GM19193 (cell line): ENCODE results near the gene ALDH4A1.
A peak's percentile ranks its signal among the peaks of the same experiment; 100 is the strongest.

Experiments
- POLR2A ChIP-seq: IDR thresholded peaks from 4 replicates; pipeline ENCODE4 v1.6.1; 2011; ENCODE audit not compliant: insufficient read depth, insufficient read length; ENCODE audit errors: extremely low read depth

Gene ALDH4A1

GRCh38 chr1:18919197-18919905 is 17.0 kb upstream of the ALDH4A1 start:
- no peak for TF ChIP-seq POLR2A

GRCh38 chr1:18918417-18918816 is 16.1 kb upstream of the ALDH4A1 start:
- TF ChIP-seq POLR2A, result no peak

- TF ChIP-seq POLR2A, result no peak
Observed at GRCh38 chr1:18917071-18917799, 14.9 kb upstream of the ALDH4A1 start.

- TF ChIP-seq POLR2A, result no peak
Observed at GRCh38 chr1:18915341-18915740, 13.0 kb upstream of the ALDH4A1 start.

- TF ChIP-seq POLR2A, result no peak
Observed at GRCh38 chr1:18913065-18913835, 10.9 kb upstream of the ALDH4A1 start.

GRCh38 chr1:18912550-18912949 is 10.2 kb upstream of the ALDH4A1 start:
- no peak for TF ChIP-seq POLR2A

GRCh38 chr1:18908911-18909771 is 6.8 kb upstream of the ALDH4A1 start:
- TF ChIP-seq POLR2A, result no peak

- TF ChIP-seq POLR2A, result peak; percentile 14
Observed at GRCh38 chr1:18907917-18908845, 5.8 kb upstream of the ALDH4A1 start.

GRCh38 chr1:18907021-18907916 is 4.9 kb upstream of the ALDH4A1 start:
- no peak for TF ChIP-seq POLR2A

GRCh38 chr1:18903291-18903756 is 969 bp upstream of the ALDH4A1 start:
- no peak for TF ChIP-seq POLR2A

GRCh38 chr1:18901952-18902522 is 318 bp downstream of the ALDH4A1 start:
- TF ChIP-seq POLR2A, result no peak

- TF ChIP-seq POLR2A, result no peak
Observed at GRCh38 chr1:18901147-18901951, 1.0 kb downstream of the ALDH4A1 start.

- no peak for TF ChIP-seq POLR2A
Observed at GRCh38 chr1:18900303-18900841, 2.0 kb downstream of the ALDH4A1 start.
